Measurements from ENCODE around the gene TTPAL. TPM values are rescaled to one million over a fixed set of nuclear protein-coding genes. Genes with fewer than 3 reads are reported as not detected.

TTPAL gene
- total and polyA plus RNA-seq, 10 of the 15 experiments (the other 5 are each of a cell fraction or from before 2014, with no cell fraction given) = 4.0 to 24.0 (median 9.3) TPM

DNA sequence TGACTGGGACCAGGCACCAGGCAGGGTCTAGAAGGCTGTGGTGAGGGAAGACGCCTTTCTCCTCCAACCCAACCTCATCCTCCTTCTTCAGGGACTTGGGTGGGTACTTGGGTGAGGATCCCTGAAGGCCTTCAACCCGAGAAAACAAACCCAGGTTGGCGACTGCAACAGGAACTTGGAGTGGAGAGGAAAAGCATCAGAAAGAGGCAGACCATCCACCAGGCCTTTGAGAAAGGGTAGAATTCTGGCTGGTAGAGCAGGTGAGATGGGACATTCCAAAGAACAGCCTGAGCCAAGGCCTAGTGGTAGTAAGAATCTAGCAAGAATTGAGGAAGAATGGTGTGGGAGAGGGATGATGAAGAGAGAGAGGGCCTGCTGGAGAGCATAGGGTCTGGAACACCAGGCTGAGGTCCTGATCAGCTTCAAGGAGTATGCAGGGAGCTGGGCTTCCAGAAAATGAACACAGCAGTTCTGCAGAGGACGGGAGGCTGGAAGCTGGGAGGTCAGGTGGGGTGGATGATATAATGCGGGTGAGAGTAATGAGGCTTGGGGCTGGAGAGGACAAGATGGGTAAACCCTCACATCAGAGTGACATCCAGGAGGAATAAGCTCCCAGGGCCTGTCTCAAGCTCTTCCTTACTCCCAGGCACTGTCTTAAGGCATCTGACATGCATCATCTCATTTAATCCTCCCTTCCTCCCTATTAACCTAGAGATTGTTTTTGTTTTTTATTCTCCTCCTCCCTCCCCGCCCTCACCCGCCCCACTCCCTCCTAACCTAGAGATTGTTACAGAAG is 45.2 kb upstream of the TTPAL start:
- no peaks in the 10 kb centered on the region for H4K20me1 ChIP-seq (ENCODE audit: control insufficient read depth, insufficient read depth)
- WGBS (ENCODE audit: insufficient coverage, insufficient replicate concordance, low lambda C conversion rate, missing lambda C conversion rate) = 24% methylated on average over 5 of the region's 7 CpGs
- in situ Hi-C loops (cut with MboI) (no loop called here), intact Hi-C loops (cut with micrococcal nuclease; ENCODE audit: unreplicated experiment) (no loop called here)
- SMC1A ChIA-PET (ENCODE audit: uncharacterized antibody, unreplicated experiment) = no interaction called here
- no peak overlapping the region for H3K4me3 ChIP-seq
- H3K4me2 ChIP-seq (ENCODE audit: control insufficient read depth, insufficient read depth) = no peak overlapping the region
- peaks cover 0 to 2% of the 10 kb centered on the region in 2 experiments; a peak in 2 of 4 replicates for H3K27me3 ChIP-seq (replicated peaks in 1 of 2; ENCODE audit: control insufficient read depth in 2 of 2, insufficient read depth in 2 of 2, low read length in 1 of 2)
- H3K9me3 ChIP-seq (replicated peaks; ENCODE audit: control insufficient read depth, insufficient read depth, low read length) = no peaks in the 10 kb centered on the region
- TF ChIP-seq SUPT20H (IDR thresholded peaks at IDR 0.05; ENCODE audit: borderline replicate concordance, control insufficient read depth, low read depth, low read length) = no peak
- no peak for TF ChIP-seq NBN (IDR thresholded peaks at IDR 0.05)
- no peak for TF ChIP-seq TBL1XR1 (IDR thresholded peaks at IDR 0.05; ENCODE audit: low read depth, low read length)
- TF ChIP-seq SIX5 (IDR thresholded peaks at IDR 0.05; ENCODE audit: low read depth, low read length, severe bottlenecking) = no peak
- TF ChIP-seq, protein P1, sequence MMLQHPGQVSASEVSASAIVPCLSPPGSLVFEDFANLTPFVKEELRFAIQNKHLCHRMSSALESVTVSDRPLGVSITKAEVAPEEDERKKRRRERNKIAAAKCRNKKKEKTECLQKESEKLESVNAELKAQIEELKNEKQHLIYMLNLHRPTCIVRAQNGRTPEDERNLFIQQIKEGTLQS (IDR thresholded peaks at IDR 0.05; ENCODE audit: borderline replicate concordance, extremely low read depth, low read depth, low read length) = no peak
- TF ChIP-seq MTA3 (IDR thresholded peaks at IDR 0.05; ENCODE audit: borderline replicate concordance, low read length) = no peak
- TF ChIP-seq KDM1A (IDR thresholded peaks at IDR 0.05; ENCODE audit: borderline replicate concordance) = no peak
- no peak for TF ChIP-seq NFIC (IDR thresholded peaks at IDR 0.05; ENCODE audit: low read depth, low read length)
- no peak for TF ChIP-seq BCL11A (IDR thresholded peaks at IDR 0.05; ENCODE audit: low read depth, low read length)
- RAD21 ChIA-PET (ENCODE audit: unreplicated experiment) = no interaction called here
- ATAC-seq (no peak), FAIRE-seq (no peak), DNase-seq (ENCODE audit: low read depth, low spot score) (no peak)
- no peaks in the 10 kb centered on the region for H3K79me2 ChIP-seq (ENCODE audit: control insufficient read depth, insufficient read depth, low read length)
- H3K9ac ChIP-seq (ENCODE audit: control insufficient read depth, insufficient read depth, low read length) = no peak overlapping the region
- H3K27ac ChIP-seq (ENCODE audit: control insufficient read depth, insufficient read depth) = no peak overlapping the region
- BruUV-seq (replicated peaks) = no TSS peak
- no peaks in the 10 kb centered on the region for H3K36me3 ChIP-seq (ENCODE audit: control insufficient read depth in 2 of 2, insufficient read depth in 2 of 2, low read length in 1 of 2)
- H3K4me1 ChIP-seq (ENCODE audit: control insufficient read depth, insufficient read depth, low read length) = no peaks in the 10 kb centered on the region
- CTCF ChIA-PET = no interaction called here
- H2AFZ ChIP-seq (ENCODE audit: control insufficient read depth, low read depth, low read length) = no peak overlapping the region
- POLR2A ChIA-PET = no interaction called here

Measured in GM12878 (cell line).